ENCODE results near the gene GAB2. TPM values are rescaled to one million over a fixed set of nuclear protein-coding genes. Genes with fewer than 3 reads are reported as not detected.

The GAB2 gene
- total and polyA plus RNA-seq, 10 of the 15 experiments (the other 5 are each of a cell fraction or from before 2014, with no cell fraction given) = 0.69 to 12.6 (median 3.8) TPM

GRCh38 chr11:78420796-78421209, 3.2 kb upstream of the GAB2 start (continued):
- TF ChIP-seq E4F1 (IDR thresholded peaks at IDR 0.05; ENCODE audit: borderline replicate concordance, partially characterized antibody) (no peak), CBX5 (IDR thresholded peaks at IDR 0.05; ENCODE audit: low read depth) (no peak), SMARCA5 (IDR thresholded peaks at IDR 0.05) (no peak), KAT2A (conservative IDR thresholded peaks at IDR 0.05; ENCODE audit: control insufficient read depth, low read depth, low read length) (no peak), PAX8 (IDR thresholded peaks at IDR 0.05) (no peak), CREB1 (IDR thresholded peaks at IDR 0.05; ENCODE audit: low read depth) (peak; percentile 84), STAT1 (conservative IDR thresholded peaks at IDR 0.05) (no peak), REST (IDR thresholded peaks at IDR 0.05; ENCODE audit: low read depth, low read length) (no peak), LARP7 (IDR thresholded peaks at IDR 0.05) (no peak), SUZ12 (IDR thresholded peaks at IDR 0.05; ENCODE audit: unreplicated experiment) (no peak), ZNF592 (IDR thresholded peaks at IDR 0.05) (no peak), SREBF2 (IDR thresholded peaks at IDR 0.05; ENCODE audit: low read length) (no peak), POLR2AphosphoS2 (IDR thresholded peaks at IDR 0.05; ENCODE audit: low read depth, low read length) (no peak), RFX5 (IDR thresholded peaks at IDR 0.05; ENCODE audit: low read depth, low read length) (no peak), CBFB (IDR thresholded peaks at IDR 0.05; ENCODE audit: low read depth) (peak; percentile 49; the same call in 1 of the 2 replicates), KLF5 (IDR thresholded peaks at IDR 0.05; ENCODE audit: partially characterized antibody) (no peak), ESRRA (IDR thresholded peaks at IDR 0.05; ENCODE audit: low read length) (no peak), IKZF1 (conservative IDR thresholded peaks at IDR 0.05) (peak; percentile 60), RELA (IDR thresholded peaks at IDR 0.05; ENCODE audit: borderline replicate concordance, partially characterized antibody) (no peak), SIX5 (IDR thresholded peaks at IDR 0.05; ENCODE audit: low read depth, low read length, severe bottlenecking) (no peak), RBBP5 (conservative IDR thresholded peaks at IDR 0.05) (no peak), POU2F2 (IDR thresholded peaks at IDR 0.05; ENCODE audit: borderline replicate concordance, low read depth, low read length) (no peak)
